Neural progenitor cell (in vitro differentiated cells): ENCODE measurements around the gene ULK4. TPM values are rescaled to one million over a fixed set of nuclear protein-coding genes. Genes with fewer than 3 reads are reported as not detected.

Experiments used
- DNase-seq: peaks from one replicate; pipeline ENCODE4 v3.0.0-alpha.2; 2016; ENCODE audit warnings: low spot score
- H2AFZ ChIP-seq: fragments of 200-600 bp; sonication (generic); replicated peaks from 2 replicates; pipeline ENCODE4 v1.6.1; 2016; ENCODE audit warnings: antibody characterized with exemption
- H3F3A ChIP-seq: fragments of 200-600 bp; sonication (generic); 2 replicates; pipeline ENCODE4 v1.6.1; 2016; ENCODE audit warnings: antibody characterized with exemption, low read depth
- H3K27ac ChIP-seq: fragments of 200-600 bp; sonication (generic); 2 replicates; pipeline ENCODE4 v1.5.1; 2016; ENCODE audit warnings: mild to moderate bottlenecking
- H3K27me3 ChIP-seq: fragments of 200-600 bp; sonication (generic); 2 replicates; pipeline ENCODE4 v1.6.1; 2016; ENCODE audit warnings: mild to moderate bottlenecking, moderate library complexity
- H3K36me3 ChIP-seq: fragments of 200-600 bp; sonication (generic); 2 replicates; pipeline ENCODE4 v1.5.1; 2016
- H3K4me1 ChIP-seq: fragments of 200-600 bp; sonication (generic); 2 replicates; pipeline ENCODE4 v1.6.1; 2016; ENCODE audit warnings: mixed run types
- H3K4me2 ChIP-seq: fragments of 200-600 bp; sonication (generic); 2 replicates; pipeline ENCODE4 v1.6.1; 2016
- H3K4me3 ChIP-seq: fragments of 200-600 bp; sonication (generic); 2 replicates; pipeline ENCODE4 v1.5.1; 2016
- H3K79me2 ChIP-seq: fragments of 200-600 bp; sonication (generic); 2 replicates; pipeline ENCODE4 v1.6.1; 2016; ENCODE audit warnings: low read depth
- H3K9ac ChIP-seq: fragments of 200-600 bp; sonication (generic); 2 replicates; pipeline ENCODE4 v1.6.1; 2016
- H3K9me3 ChIP-seq: fragments of 200-600 bp; sonication (generic); 2 replicates; pipeline ENCODE4 v1.5.1; 2016; ENCODE audit warnings: low read depth
- H4K20me1 ChIP-seq: fragments of 200-600 bp; sonication (generic); 2 replicates; pipeline ENCODE4 v1.6.1; 2016; ENCODE audit warnings: low read depth
- H3K27ac Mint-ChIP-seq: 3 replicates; pipeline ENCODE4 v1.8.0; 2021; ENCODE audit warnings: mixed read lengths
- H3K27me3 Mint-ChIP-seq: 2 replicates; pipeline ENCODE4 v1.8.0; 2022; ENCODE audit warnings: low read depth, mild to moderate bottlenecking, inconsistent platforms, moderate library complexity, mixed read lengths; ENCODE audit not compliant: insufficient read depth
- H3K36me3 Mint-ChIP-seq: 3 replicates; pipeline ENCODE4 v1.8.0; 2021; ENCODE audit warnings: mixed read lengths
- H3K4me1 Mint-ChIP-seq: 3 replicates; pipeline ENCODE4 v1.8.0; 2021; ENCODE audit warnings: mixed read lengths
- H3K4me3 Mint-ChIP-seq: 3 replicates; pipeline ENCODE4 v1.8.0; 2021; ENCODE audit warnings: mild to moderate bottlenecking, moderate library complexity, mixed read lengths
- H3K9me3 Mint-ChIP-seq: 3 replicates; pipeline ENCODE4 v1.8.0; 2020; ENCODE audit warnings: mixed read lengths
- CTCF ChIP-seq: fragments of 200-600 bp; sonication (generic); IDR thresholded peaks from 2 replicates; pipeline ENCODE4 v1.5.1; 2017; ENCODE audit warnings: antibody characterized with exemption, mild to moderate bottlenecking
- EZH2 ChIP-seq: fragments of 200-600 bp; sonication (generic); IDR thresholded peaks from 2 replicates; pipeline ENCODE4 v1.6.1; 2017; ENCODE audit warnings: antibody characterized with exemption, mild to moderate bottlenecking, moderate library complexity
- EZH2phosphoT487 ChIP-seq: fragments of 200-600 bp; sonication (generic); IDR thresholded peaks from 2 replicates; pipeline ENCODE4 v1.6.1; 2017; ENCODE audit warnings: antibody characterized with exemption
- total RNA-seq: library from RNA; depleted of rRNA; stranded (reverse); fragments of >200 nt; gene quantifications from 2 replicates; pipeline ENCODE4 v1.2.3, GENCODE V29; 2015; ENCODE audit warnings: low replicate concordance

The ULK4 gene
- total RNA-seq, 1 donor from 2014 or later: 33.0 TPM

- H3K27me3 Mint-ChIP-seq: peaks cover 2% of the 10 kb centered on the region
- no peak overlapping the region for H3K4me3 Mint-ChIP-seq
- H3K4me1 ChIP-seq: no peaks in the 10 kb centered on the region
- no peak overlapping the region for H2AFZ ChIP-seq
- TF ChIP-seq EZH2 (no peak), EZH2phosphoT487 (no peak)
- H3K36me3 ChIP-seq: no peaks in the 10 kb centered on the region
- peaks cover 9% of the 10 kb centered on the region for H3K9me3 Mint-ChIP-seq
- no peak for DNase-seq
- no peak overlapping the region for H3K4me2 ChIP-seq
- no peaks in the 10 kb centered on the region for H3K79me2 ChIP-seq
- H3F3A ChIP-seq: no peaks in the 10 kb centered on the region
- no peaks in the 10 kb centered on the region for H3K4me1 Mint-ChIP-seq
- H3K27ac ChIP-seq: no peak overlapping the region
- H3K27me3 ChIP-seq: no peaks in the 10 kb centered on the region
- no peaks in the 10 kb centered on the region for H3K36me3 Mint-ChIP-seq
- H3K9ac ChIP-seq: no peak overlapping the region
- no peaks in the 10 kb centered on the region for H4K20me1 ChIP-seq
- no peak overlapping the region for H3K4me3 ChIP-seq
- H3K9me3 ChIP-seq: peaks cover 2% of the 10 kb centered on the region
- H3K27ac Mint-ChIP-seq: no peak overlapping the region
Measured at GRCh38 chr3:41426485-41426884, 535.4 kb downstream of the ULK4 start.

- Mint-ChIP-seq H3K9me3 (peaks cover 9% of the 10 kb centered on the region), H3K27ac (no peak overlapping the region), H3K4me3 (no peak overlapping the region), H3K4me1 (peaks cover 2% of the 10 kb centered on the region), H3K27me3 (peaks cover 2% of the 10 kb centered on the region), H3K36me3 (no peaks in the 10 kb centered on the region)
- no peak for DNase-seq
- Histone ChIP-seq H3K27me3 (no peaks in the 10 kb centered on the region), H3K27ac (no peak overlapping the region), H3K4me1 (no peaks in the 10 kb centered on the region), H3K9ac (no peak overlapping the region), H3K79me2 (no peaks in the 10 kb centered on the region), H4K20me1 (no peaks in the 10 kb centered on the region), H2AFZ (no peak overlapping the region), H3K4me3 (no peak overlapping the region), H3K9me3 (peaks cover 2% of the 10 kb centered on the region), H3F3A (no peaks in the 10 kb centered on the region), H3K4me2 (no peak overlapping the region), H3K36me3 (no peaks in the 10 kb centered on the region)
- no peak for TF ChIP-seq EZH2phosphoT487
- TF ChIP-seq CTCF: no peak
- TF ChIP-seq EZH2: no peak
Measured at GRCh38 chr3:41424543-41425300, 537.2 kb downstream of the ULK4 start.

GRCh38 chr3:41419809-41420208 lies 542.1 kb downstream of the ULK4 start:
- no peak overlapping the region for H3K4me2 ChIP-seq
- H3K4me3 ChIP-seq: no peak overlapping the region
- no peak overlapping the region for H3K27ac ChIP-seq
- no peaks in the 10 kb centered on the region for H3K9me3 ChIP-seq
- H3K27me3 ChIP-seq: no peaks in the 10 kb centered on the region
- H3K4me1 ChIP-seq: no peaks in the 10 kb centered on the region
- H3K27me3 Mint-ChIP-seq: peaks cover 4% of the 10 kb centered on the region
- H3K9me3 Mint-ChIP-seq: no peaks in the 10 kb centered on the region
- no peaks in the 10 kb centered on the region for H3K36me3 Mint-ChIP-seq
- H2AFZ ChIP-seq: no peak overlapping the region
- TF ChIP-seq CTCF (no peak), EZH2phosphoT487 (no peak), EZH2 (no peak)
- no peak for DNase-seq
- H4K20me1 ChIP-seq: no peaks in the 10 kb centered on the region
- no peak overlapping the region for H3K9ac ChIP-seq
- H3K27ac Mint-ChIP-seq: no peak overlapping the region
- H3K4me3 Mint-ChIP-seq: no peak overlapping the region
- H3K79me2 ChIP-seq: no peaks in the 10 kb centered on the region
- H3K36me3 ChIP-seq: no peaks in the 10 kb centered on the region
- no peaks in the 10 kb centered on the region for H3F3A ChIP-seq
- peaks cover 21% of the 10 kb centered on the region for H3K4me1 Mint-ChIP-seq

GRCh38 chr3:41418961-41419691 lies 542.8 kb downstream of the ULK4 start:
- H3K27ac Mint-ChIP-seq: no peak overlapping the region
- H3K4me2 ChIP-seq: no peak overlapping the region
- no peak overlapping the region for H3K9ac ChIP-seq

More at GRCh38 chr3:41418961-41419691, 542.8 kb downstream of the ULK4 start:
- H3K79me2 ChIP-seq: no peaks in the 10 kb centered on the region
- no peaks in the 10 kb centered on the region for H3K27me3 ChIP-seq
- H3K9me3 ChIP-seq: no peaks in the 10 kb centered on the region
- H3K4me3 ChIP-seq: no peak overlapping the region
- H3K4me1 ChIP-seq: no peaks in the 10 kb centered on the region
- peaks cover 22% of the 10 kb centered on the region for H3K4me1 Mint-ChIP-seq
- peaks cover 4% of the 10 kb centered on the region for H3K27me3 Mint-ChIP-seq
- H3K36me3 ChIP-seq: no peaks in the 10 kb centered on the region
- no peak overlapping the region for H2AFZ ChIP-seq
- peak; percentile 4 for DNase-seq
- no peaks in the 10 kb centered on the region for H3K9me3 Mint-ChIP-seq
- no peak overlapping the region for H3K4me3 Mint-ChIP-seq
- no peak for TF ChIP-seq EZH2phosphoT487
- TF ChIP-seq EZH2: no peak
- TF ChIP-seq CTCF: no peak
- no peaks in the 10 kb centered on the region for H4K20me1 ChIP-seq
- no peak overlapping the region for H3K27ac ChIP-seq
- H3F3A ChIP-seq: no peaks in the 10 kb centered on the region
- H3K36me3 Mint-ChIP-seq: no peaks in the 10 kb centered on the region
